NCI-H1105 treated with DMSO at 0.1 percent for 48 hours (cell line): Measurements from ENCODE around the gene C10orf95.
"Not testable (repeated sequence)": the region's sequence is repeated elsewhere in the genome, so short reads cannot be mapped to it uniquely, and the experiment has no call there.

Source experiments
- DNase-seq: peaks from one replicate; lab custom pipeline; 2025; lab: John Stamatoyannopoulos, UW

The C10orf95 gene

DNA sequence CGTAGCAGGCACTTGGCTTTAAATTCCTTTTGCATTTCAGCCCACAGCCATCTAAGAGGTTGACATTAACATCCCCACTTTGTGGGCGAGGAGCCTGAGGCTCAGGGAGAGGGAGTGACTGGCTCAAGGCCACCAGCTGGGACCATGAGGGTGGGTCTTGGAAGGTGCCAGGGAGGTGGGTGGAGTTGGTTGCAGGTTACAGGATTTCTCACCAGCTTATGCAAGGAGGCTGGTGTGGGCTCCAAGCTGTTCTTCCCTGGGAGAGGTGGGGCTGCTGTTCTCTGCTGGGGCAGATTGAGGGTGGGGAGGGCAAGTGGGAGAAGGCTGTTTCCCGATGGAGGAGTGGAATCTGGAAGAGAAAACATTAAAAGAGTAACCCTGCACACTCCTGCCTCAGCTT lies 14.1 kb upstream of the C10orf95 start:
- DNase-seq = no peak

DNA sequence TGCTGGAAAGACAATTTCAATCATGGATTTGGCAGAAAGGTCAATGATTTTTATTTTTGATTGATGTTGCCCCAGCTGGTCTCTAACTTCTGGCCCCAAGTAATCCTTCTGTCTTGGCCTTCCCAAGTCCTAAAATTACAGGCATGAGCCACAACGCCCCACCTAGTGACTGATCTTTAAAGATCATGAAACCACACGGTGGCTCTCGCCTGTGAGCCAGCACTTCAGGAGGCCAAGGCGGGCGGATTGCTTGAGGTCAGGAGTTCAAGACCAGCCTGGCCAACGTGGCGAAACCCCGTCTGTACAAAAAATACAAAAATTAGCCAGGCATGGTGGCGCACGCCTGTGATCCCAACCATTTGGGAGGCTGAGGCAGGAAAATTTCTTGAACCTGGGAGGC lies 12.6 kb upstream of the C10orf95 start:
- no peak for DNase-seq

DNA sequence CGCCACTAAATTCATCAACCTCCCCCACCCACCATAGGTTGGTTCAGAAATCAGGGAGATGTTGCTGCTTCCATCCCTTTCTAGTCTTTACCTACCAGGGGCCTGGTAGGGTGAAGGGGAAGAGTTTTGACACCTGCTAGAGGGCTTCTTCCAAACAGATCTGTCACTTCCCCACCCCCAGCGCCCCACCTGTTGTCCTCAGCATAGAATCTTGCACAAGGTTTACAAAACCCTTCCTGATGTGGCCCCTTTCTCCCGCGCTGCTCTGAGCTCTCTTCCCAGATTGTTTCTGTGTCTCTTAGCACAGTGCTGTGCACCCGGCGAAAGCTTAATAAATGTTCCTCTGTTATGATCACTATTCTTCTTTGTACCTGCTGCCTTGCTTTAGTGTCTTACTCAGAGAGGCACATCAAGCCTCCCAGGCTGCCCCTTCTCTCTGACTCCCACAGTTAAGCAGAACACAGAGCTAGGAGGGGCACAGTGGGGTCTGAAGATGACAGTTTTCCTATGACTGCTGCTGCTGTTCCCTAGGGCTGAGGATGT lies 11.2 kb upstream of the C10orf95 start:
- no peak for DNase-seq

DNA sequence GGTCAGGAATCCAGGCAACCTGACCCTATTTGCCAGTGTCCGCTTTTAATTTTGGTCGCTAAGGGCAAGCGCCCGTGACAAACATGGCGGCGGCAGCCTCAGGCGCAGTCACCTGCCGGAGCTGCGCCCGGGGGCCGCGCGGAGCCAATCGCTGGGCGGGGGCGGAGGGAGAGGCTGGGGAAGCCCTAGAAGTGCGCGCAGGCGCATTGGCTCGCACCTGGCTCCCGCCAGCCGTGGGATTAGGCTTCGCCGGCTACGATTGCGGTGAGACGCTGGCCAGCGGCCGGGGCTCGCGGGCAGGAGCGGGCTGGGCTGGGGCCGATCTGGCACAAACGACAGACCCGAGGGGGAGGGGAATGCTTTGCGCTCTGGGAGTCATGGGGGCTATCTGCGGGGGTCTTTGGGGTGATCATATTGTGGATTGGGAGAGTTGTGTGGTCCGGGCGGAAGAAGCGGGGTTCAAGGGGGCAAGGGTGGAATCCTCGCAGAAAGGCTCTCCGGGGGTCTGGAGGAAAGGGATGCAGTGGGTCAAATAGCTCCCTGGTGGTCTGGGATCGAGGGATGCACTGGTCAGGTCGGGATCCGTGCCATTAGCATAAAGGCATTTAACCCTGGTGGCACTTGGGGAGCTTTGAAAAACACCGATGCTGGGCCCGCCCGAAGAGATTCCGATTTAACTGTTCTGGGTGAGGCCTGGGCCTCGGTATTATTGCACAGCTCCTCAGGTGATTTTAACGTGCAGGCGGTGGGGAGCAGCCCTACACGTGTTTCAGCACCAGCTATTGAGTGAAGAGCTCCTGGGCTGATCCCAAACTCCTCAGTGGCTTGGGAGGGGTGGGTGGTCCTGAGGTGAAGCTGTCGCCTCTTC lies 10.1 kb upstream of the C10orf95 start:
- DNase-seq = peak; percentile 81

DNA sequence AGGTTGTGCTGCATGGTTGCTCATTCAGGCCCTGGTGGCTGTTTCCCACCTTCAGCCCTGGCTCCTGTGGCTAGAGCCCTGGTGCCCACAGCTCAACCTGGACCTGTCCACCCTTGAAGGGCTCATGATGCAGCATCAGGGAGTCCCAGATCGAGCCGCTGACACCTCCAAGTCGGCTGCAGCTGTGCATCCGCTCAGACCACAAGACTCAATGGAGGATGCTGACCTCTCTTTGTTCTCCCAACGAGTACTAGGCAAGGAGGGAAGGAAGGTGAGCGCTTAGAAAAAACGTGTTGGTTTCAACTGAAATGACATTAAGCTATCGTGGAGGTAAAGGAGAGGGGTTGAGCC lies 9.5 kb upstream of the C10orf95 start:
- DNase-seq = peak; percentile 14

DNA sequence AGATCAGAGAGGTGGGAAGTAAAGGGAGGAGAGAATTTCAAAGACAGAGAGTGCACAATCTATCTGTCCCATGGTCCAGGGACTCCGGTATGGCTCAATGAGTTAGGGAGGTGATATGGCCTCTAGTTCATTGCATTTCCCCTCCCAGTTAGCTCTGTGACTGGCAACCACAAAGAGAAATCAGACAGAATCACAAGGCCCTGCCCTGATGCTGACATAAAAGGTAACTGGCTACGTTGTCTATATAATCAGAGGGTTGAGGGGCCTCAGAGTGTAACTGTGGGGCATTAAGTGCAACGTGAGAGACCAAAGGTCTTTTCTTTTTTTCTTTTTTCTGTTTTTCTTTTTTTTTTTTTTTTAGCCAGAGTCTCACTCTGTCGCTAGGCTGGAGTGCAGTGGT lies 7.3 kb upstream of the C10orf95 start:
- DNase-seq = no peak

DNA sequence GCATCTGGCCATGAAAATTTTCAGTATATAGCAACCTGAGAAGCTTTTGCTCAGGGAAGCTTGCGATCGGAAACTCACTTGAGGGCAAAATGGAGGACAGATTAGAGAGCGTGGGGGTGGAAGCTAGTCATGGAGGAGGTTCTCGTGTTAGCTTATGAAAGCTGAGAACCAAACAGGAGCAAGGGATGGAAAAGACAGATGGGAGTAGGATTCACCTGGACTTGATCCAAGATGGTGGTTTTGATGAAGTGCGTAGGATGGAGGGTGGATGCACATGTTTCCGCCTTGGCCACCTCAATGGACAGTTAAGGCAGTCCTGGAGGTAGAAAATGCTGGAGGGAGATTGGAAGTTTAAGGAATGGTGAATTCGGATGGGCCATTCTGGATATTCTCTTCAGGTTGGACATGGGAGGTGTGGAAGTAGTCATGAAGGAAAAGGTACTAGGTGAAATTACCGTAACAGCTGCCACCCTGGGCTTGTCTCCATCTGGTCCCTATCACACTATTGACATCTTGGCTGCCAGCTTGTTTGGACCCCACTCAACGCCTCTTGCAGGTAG lies 6.3 kb upstream of the C10orf95 start:
- DNase-seq = no peak

DNA sequence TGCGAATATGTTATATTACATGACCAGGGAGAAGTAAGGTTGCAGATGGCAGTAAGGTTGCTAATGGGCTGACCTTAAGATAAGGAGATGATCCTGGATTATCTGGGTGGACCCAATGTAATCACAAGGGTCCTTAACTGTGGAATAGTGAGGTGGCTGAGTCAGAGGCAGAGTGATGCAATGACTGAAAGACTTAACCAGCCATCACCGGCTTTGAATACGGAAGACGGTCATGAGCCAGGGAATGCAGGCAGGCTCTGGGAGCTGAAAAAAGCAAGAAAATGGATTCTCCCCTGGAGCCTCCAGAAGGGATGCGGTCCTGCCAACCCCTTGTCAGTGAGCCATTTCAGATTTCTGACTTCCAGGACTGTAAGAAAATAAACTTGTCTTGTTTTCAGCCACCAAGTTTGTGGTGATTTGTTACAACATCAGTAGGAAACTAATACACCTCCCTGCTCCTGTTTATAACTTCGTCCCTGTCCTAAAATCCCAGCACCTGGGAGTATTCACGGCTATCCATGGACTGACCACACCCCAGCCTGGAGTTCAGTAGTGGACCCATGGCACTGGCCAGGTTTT lies 4.6 kb upstream of the C10orf95 start:
- DNase-seq = no peak

DNA sequence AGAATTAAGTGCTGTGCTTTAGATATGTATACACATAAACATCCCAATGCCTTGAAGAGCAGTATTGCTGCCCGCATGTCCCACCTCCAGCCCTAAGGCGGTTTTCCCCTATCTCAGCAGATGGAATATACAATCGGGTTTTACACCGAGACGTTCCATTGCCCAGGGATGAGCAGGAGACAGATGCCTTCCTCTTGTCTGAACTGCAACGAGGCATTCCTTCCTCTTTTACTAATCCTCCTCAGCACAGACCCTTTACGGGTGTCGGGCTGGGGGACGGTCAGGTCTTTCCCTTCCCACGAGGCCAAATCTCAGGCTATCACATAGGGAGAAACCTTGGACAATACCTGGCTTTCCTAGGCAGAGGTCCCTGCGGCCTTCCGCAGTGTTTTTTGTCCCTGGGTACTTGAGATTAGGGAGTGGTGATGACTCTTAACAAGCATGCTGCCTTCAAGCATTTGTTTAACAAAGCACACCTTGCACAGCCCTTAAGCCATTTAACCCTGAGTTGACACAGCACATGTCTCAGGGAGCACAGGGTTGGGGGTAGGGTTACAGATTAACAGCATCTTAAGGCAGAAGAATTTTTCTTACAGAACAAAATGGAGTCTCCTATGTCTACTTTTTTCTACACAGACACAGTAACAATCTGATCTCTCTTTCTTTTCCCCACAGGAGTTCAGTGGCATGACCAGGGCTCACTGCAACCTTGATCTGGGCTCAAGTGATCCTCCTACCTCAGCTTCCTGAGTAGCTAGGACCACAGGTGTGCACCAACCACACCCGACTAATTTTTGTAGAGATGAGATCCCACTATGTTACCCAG lies 3.5 kb upstream of the C10orf95 start:
- not testable (repeated sequence) for DNase-seq

DNA sequence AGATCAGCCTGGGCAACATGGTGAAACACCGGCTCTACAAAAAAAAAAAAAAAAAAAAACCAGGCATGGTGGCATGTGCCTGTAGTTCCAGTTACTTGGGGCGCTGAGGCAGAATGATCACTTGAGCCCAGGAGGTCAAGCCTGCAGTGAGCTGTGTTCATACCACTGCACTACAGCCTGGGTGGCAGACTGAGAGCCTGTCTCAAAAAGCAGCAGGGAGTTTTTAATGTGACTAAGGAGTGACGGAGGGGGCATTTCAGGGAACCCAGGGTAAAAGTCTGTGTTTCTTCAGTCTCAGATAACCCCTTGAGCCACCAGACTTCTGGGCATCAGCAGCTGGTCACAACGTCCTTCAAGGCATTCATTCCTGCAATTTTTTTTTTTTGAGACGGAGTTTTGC lies 2.2 kb upstream of the C10orf95 start:
- DNase-seq = no peak

DNA sequence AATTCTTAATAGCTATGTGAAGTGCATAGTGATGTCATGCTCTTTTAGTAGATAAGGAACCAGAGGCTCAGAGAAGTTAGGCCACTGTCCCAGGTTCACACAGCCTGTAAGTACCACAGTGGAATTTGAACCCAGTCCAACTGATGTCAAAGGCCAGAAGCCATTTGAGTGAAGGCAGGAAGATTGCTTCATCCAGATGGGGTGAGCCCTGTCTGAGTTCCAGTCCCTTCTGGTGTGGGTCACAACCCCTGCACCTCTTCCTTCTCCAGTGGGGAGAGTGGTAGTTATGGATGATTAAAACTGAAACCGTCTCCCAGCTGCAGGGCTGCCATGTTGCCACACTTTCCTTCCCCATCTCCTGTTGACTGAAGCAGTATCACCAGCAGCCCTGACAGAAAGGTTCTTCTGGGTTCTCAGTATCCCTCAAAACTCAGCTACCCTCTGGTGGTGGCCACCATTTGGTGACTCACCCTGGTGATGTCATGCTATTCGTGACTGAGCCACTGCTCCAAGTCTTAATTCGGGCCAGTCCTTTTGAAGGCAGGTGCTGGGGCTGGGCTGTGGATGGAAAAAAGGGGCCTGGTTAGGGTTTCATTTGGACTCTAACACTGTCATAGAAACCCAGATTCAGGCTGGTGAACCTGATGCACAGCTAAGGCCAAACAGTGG lies 1.5 kb upstream of the C10orf95 start:
- DNase-seq = no peak

DNA sequence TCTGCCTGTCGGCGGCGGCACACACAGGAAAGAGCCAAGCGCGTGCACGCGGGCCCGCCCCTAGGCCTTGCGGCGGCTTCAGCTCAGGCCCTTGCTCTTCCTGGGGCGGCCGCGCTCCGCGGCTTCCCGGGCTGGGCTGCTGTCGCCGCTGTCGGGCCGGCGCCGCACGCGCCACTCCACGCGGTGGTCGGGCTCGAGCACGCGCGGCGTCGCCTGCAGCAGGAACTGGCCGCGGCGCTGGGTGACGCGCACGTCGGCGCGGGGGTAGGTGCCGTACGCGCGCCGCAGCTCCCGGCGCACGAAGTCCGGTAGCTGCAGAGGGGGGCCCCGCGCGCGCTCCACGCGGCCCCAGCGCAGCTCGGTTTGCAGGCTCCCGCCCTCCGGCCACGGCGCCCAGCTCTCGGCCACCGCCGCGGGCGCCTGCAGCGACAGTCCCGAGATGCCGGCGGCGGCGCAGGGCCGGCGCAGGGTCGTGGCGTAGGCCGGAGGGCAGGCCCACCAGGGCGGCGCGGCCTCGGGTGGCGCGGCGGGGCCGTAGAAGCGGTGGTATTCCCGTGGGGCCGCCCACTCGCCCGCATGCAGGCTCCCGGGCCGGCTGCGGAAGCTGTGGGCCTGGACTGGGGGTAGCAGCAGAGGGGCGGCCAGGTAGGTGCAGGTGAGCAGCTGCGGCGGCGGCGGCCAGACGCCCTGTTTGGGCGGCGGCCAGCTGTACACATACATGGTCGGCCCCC lies 804 bp downstream of the C10orf95 start:
- peak; percentile 67 for DNase-seq

DNA sequence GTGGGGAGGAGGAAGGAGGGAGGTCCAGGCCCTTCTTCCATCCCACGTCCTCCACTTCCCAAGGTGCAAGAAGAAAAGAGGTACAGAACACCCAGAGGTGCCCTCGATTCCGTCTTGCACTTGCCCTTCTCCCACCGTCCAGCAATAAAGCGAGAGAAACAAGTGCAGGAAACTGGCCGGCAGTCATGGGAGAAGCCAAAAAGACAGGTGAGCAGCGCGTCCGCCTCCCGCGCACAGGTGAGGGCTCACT lies 1.3 kb downstream of the C10orf95 start:
- no peak for DNase-seq

DNA sequence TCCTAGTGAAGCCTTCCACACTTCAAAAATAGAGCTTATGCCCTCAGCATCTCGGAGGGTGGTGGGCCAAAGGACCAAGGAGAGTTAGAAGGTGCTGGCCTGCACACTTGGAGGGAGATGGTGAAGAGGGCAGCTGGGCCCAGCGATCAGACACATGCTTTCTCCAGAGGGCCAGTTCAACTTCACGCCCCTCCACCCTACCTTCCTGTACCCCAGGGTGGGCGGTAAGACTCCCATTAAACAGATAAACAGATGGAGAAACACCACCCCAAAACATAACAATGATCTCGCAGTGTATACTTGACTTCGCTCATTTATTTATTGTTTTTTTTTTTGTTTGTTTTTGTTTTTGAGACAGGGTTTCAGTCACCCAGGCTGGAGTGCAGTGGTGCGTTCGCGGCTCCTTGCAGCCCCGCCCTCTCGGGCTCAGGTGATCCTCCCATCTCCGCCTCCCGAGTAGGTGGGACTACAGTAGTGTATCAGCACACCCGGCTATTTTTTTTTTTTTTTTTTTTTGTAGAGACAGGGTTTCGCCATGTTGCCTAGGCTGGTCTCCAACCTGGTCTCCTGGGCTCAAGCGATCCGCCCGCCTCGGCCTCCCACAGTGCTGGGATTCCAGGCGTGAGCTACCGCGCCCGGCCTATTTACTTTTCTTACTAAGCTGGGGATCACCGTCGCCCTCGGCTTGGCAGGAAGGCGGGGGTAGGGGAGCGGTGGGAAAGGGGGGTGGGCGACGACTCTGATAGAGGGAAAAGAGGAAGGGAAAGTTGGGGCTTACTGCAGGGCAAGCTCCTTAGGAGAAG lies 1.8 kb downstream of the C10orf95 start:
- DNase-seq = peak; percentile 59

DNA sequence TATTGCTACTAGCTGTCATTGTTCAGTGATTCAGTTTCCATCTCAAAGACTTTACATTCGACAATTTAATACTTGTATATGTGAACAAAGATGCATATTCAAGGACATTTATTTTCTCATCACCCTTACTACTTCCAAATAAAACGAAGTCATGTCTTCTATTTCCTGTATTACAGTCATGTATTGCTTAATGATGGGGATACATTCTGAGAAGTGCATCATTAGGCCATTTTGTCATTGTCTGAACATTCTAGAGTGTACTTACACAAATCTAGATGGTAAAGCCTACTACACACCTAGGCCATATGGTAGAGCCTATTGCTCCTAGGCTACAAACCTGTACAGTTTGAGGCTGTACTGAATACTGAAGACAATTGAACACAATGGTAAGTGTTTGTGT lies 6.5 kb downstream of the C10orf95 start:
- no peak for DNase-seq

DNA sequence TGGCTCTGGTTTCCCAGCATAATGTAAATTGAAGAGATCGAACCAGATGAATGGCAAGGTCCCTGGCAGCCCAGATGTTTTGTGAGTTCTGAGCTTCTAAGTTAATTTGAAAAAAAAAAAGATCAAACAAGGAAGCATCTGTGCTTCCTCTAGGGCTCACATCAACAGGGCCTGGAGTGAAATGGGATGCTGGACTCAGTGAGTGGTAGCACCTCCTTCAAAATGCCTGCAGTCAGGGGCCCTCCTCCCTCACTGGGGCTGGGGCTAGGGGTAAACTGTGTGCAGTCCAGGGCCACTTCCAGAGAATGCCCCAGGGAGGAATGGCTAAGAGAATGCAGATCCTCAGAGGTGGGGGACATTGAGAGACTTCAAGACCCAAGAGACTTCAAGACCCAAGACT lies 13.0 kb downstream of the C10orf95 start:
- no peak for DNase-seq

DNA sequence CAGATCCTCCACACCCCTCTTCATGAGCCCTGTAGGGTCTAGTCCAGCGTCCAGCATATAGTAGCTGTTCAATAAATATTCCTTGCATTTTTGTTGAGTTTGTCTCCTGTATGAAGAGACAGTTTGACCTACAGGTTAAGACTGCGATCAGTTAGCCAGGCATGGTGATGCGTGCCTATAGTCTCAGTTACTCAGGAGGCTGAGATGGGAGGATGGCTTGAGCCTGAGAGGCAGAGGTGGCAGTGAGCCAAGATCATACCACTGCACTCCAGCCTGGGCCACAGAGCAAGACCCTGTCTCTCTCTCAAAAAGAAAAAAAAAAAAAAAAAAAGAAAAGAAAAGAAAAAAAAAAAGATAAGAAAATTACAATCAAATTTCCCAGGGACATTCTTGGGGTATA lies 13.8 kb downstream of the C10orf95 start:
- DNase-seq = no peak

DNA sequence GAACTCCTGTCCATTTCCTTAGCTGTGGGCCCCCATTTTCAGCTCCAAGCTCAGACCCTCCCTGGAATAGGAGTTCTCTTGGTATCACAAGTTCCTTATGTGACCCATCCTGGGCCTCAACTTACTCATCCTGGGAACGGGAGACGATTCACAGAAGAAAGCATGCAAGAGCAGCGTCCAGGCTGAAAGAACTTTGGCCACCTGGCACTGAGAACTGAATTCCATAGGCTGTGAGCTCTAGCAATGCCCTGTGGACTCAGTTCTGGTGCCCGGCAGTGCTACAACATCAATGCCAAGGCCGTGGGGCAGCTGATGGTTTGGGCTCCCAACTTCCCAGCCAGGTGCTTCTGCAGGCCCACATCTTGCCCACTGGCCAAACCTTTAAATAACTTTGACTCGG lies 15.0 kb downstream of the C10orf95 start:
- DNase-seq = no peak

DNA sequence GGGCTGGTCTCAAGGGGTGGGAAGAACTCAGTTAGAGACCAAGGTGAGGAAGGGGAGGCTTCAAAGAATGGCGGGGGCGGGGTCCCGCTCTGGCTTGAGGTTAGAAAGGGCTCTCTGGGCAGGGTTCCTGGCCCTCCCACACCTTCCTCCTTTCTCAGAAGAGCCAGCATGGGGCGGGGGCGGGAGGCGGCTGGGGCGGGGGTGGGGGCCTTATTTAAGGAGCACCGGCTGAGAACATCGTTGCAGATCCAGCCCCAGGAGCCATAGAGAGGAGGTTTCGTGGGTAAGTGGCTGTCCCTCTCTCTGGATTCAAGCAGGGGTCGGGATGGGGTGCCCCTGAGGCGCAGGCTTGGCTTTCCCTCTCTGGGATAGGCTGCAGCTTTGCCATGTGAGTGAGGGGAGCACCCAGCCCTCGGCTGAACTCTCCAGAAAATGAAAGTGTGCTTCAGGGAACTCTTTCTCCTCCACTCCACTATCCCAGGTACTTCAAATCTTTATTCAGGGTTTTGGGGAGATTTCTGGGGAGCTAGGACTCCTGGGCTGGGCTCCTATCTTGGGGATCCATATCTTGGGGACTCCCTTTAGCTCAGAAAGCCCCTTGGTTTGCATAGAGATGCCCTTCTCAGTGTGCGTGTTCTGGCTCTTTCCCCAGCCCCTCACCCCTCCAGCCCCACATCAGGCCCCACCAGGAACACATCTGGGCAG lies 15.7 kb downstream of the C10orf95 start:
- DNase-seq = no peak

DNA sequence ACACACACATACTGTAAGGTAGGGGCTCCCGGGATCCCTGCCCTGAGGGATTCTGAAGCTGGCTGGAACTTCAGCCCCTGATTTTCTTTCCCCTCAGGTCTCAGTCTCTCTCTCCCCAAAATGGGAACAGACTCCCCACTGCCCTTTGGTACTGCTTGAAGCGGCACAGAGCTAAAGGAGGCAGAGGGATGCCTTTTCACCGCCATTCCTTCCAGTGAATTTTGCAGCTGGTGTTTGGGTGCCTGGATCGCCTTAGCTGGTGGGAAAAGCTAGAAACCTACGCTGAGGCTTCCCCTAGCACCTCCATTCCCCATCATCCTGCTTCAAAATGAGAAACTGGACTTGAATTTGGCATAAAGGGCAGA lies 16.2 kb downstream of the C10orf95 start:
- DNase-seq = no peak
